Left lung (tissue), 10 donors: Measurements from ENCODE around the gene RNASEH2B. TPM values are rescaled to one million over a fixed set of nuclear protein-coding genes. Genes with fewer than 3 reads are reported as not detected.

ENCODE experiments used
- ATAC-seq: fragments of 200-7000 bp; cut with Tn5 transposase; one replicate; pipeline ENCODE4 v1.9.1; 2020; ENCODE audit warnings: moderate library complexity
- DNase-seq, 4 donors: peaks; one replicate each; pipeline ENCODE4 v3.0.0-alpha.2; 2013 to 2020
- H3K27ac ChIP-seq, 2 donors: fragments of 200-600 bp; sonication (generic) in 1 of 2; one replicate each; pipeline versions ENCODE4 v1.5.0 to v1.8.0; 2020 to 2021
- H3K27me3 ChIP-seq, 2 donors: fragments of 200-600 bp; sonication (generic) in 1 of 2; one replicate each; pipeline versions ENCODE4 v1.5.0 to v1.8.0; 2020 to 2021
- H3K36me3 ChIP-seq, 2 donors: fragments of 200-600 bp; sonication (generic) in 1 of 2; one replicate each; pipeline versions ENCODE4 v1.5.0 to v1.8.0; 2020 to 2021
- H3K4me1 ChIP-seq, 2 donors: fragments of 200-600 bp; one replicate each; pipeline ENCODE4 v1.8.0; 2021
- H3K4me3 ChIP-seq, 2 donors: fragments of 200-600 bp; sonication (generic) in 1 of 2; one replicate each; pipeline versions ENCODE4 v1.5.0 to v1.8.0; 2020 to 2021; ENCODE audit warnings: mild to moderate bottlenecking in 1 of 2
- H3K9me3 ChIP-seq, 2 donors: fragments of 200-600 bp; sonication (generic) in 1 of 2; one replicate each; pipeline versions ENCODE4 v1.5.0 to v1.8.0; 2020 to 2021
- CTCF ChIP-seq, 2 donors: fragments of 200-600 bp; sonication (generic) in 1 of 2; IDR thresholded peaks; one replicate each; pipeline versions ENCODE4 v1.5.0 to v1.8.0; 2021; ENCODE audit warnings: antibody characterized with exemption in 2 of 2
- intact Hi-C, 2 donors: fragments of 100-400 bp; cut with DNase I; formaldehyde crosslinking; loops; one replicate each; pipeline versions ENCODE4 v1.11.2 to v1.14.2; 2022
- polyA plus RNA-seq, 6 donors: library from polyadenylated mRNA; unstranded; fragments of 120-200 nt; gene quantifications; one replicate each; pipeline ENCODE4 v1.2.1, GENCODE V29; 2013; ENCODE audit not compliant: insufficient read length in 6 of 6
- total RNA-seq, 2 donors: library from RNA; stranded (reverse); fragmentation: NEBNext Ultra II Directional; extraction: Animal tissue kit (Norgen Biotek cat#: 25700); gene quantifications; one replicate each; pipeline ENCODE4 v1.2.1, GENCODE V29; 2021
- donor health status: DM: no; HTN: yes; CAD: no.
- donor health status: DM: no; HTN: no; CAD: no.

RNASEH2B gene
- total and polyA plus RNA-seq, 8 donors, result 39.6 to 73.3 (median 63.5) TPM

- no peaks in the 10 kb centered on the region for H3K27me3 ChIP-seq
- peaks cover 0 to 10% of the 10 kb centered on the region in 2 donors for H3K4me1 ChIP-seq
- no peaks in the 10 kb centered on the region for H3K36me3 ChIP-seq
- TF ChIP-seq CTCF (IDR thresholded peaks at IDR 0.05), result no peak
- no peak overlapping the region for H3K4me3 ChIP-seq
- no peak overlapping the region for H3K27ac ChIP-seq
- no peaks in the 10 kb centered on the region for H3K9me3 ChIP-seq
- ATAC-seq (no peak), DNase-seq (no peak)
- intact Hi-C loops, result no loop called here
These were observed 83.8 kb downstream of the RNASEH2B start for GRCh38 chr13:50993371-50993770.

- ATAC-seq (no peak), DNase-seq (peak in 2 of 4 donors; percentile 67 to 76)
- H3K36me3 ChIP-seq, result no peaks in the 10 kb centered on the region
- no peaks in the 10 kb centered on the region for H3K27me3 ChIP-seq
- peaks cover 0 to 10% of the 10 kb centered on the region in 2 donors for H3K4me1 ChIP-seq
- no peak for TF ChIP-seq CTCF (IDR thresholded peaks at IDR 0.05)
- no peak overlapping the region for H3K4me3 ChIP-seq
- no peaks in the 10 kb centered on the region for H3K9me3 ChIP-seq
- no peak overlapping the region for H3K27ac ChIP-seq
- intact Hi-C loops, result no loop called here
These were observed 84.3 kb downstream of the RNASEH2B start for GRCh38 chr13:50993934-50994333.

GRCh38 chr13:50994651-50995050 is 85.1 kb downstream of the RNASEH2B start:
- TF ChIP-seq CTCF (IDR thresholded peaks at IDR 0.05), result no peak
- intact Hi-C loops, result no loop called here
- Histone ChIP-seq H3K4me3 (no peak overlapping the region), H3K4me1 (peaks cover 0 to 10% of the 10 kb centered on the region in 2 donors), H3K36me3 (no peaks in the 10 kb centered on the region), H3K27ac (no peak overlapping the region), H3K9me3 (no peaks in the 10 kb centered on the region), H3K27me3 (no peaks in the 10 kb centered on the region)
- DNase-seq (no peak), ATAC-seq (no peak)

- no peaks in the 10 kb centered on the region for H3K27me3 ChIP-seq
- TF ChIP-seq CTCF (IDR thresholded peaks at IDR 0.05), result no peak
- DNase-seq (peak in 1 of 4 donors; percentile 33), ATAC-seq (no peak)
- no peak overlapping the region for H3K4me3 ChIP-seq
- no peaks in the 10 kb centered on the region for H3K9me3 ChIP-seq
- peaks cover 0 to 10% of the 10 kb centered on the region in 2 donors for H3K4me1 ChIP-seq
- no peak overlapping the region for H3K27ac ChIP-seq
- no peaks in the 10 kb centered on the region for H3K36me3 ChIP-seq
- intact Hi-C loops, result no loop called here
These were observed 86.3 kb downstream of the RNASEH2B start for GRCh38 chr13:50995854-50996253.

- Histone ChIP-seq H3K4me1 (no peaks in the 10 kb centered on the region), H3K9me3 (no peaks in the 10 kb centered on the region), H3K36me3 (no peaks in the 10 kb centered on the region), H3K4me3 (no peak overlapping the region), H3K27me3 (no peaks in the 10 kb centered on the region), H3K27ac (no peak overlapping the region)
- TF ChIP-seq CTCF (IDR thresholded peaks at IDR 0.05), result no peak
- ATAC-seq, result no peak
- intact Hi-C loops, result no loop called here
- DNase-seq, result no peak
These were observed 88.7 kb downstream of the RNASEH2B start for GRCh38 chr13:50998326-50998725.
